Keratinocyte (primary cell): Measurements from ENCODE around the gene CREB5. TPM values are rescaled to one million over a fixed set of nuclear protein-coding genes. Genes with fewer than 3 reads are reported as not detected.

Experiments
- DNase-seq: peaks from one replicate; pipeline ENCODE4 v3.0.0-alpha.2; 2011; ENCODE audit warnings: low read depth, missing footprints, low spot score
- FAIRE-seq: peaks from 2 replicates; lab custom pipeline; 2011; peaks lifted over from hg19 to GRCh38; lab: Jason Lieb, UNC
- H2AFZ ChIP-seq: 2 replicates; pipeline ENCODE4 v1.6.0; 2012; ENCODE audit warnings: low read length, control low read depth, inconsistent platforms; ENCODE audit not compliant: control insufficient read depth
- H3K27ac ChIP-seq: 2 replicates; pipeline ENCODE4 v1.5.1; 2011; ENCODE audit warnings: low read length; ENCODE audit not compliant: control insufficient read depth, insufficient read depth
- H3K27me3 ChIP-seq: 3 replicates; pipeline ENCODE4 v1.6.0; 2011; ENCODE audit warnings: low read length; ENCODE audit not compliant: control insufficient read depth, insufficient read depth; ENCODE audit errors: extremely low read depth
- H3K36me3 ChIP-seq, 2 experiments: 2 replicates in 1 of 2; 3 replicates in 1 of 2; pipeline ENCODE4 v1.5.1; 2011; ENCODE audit warnings: low read length in 2 of 2, mild to moderate bottlenecking in 1 of 2; ENCODE audit not compliant: control insufficient read depth in 2 of 2, insufficient read depth in 2 of 2; ENCODE audit errors: extremely low read depth in 1 of 2
- H3K4me1 ChIP-seq: 3 replicates; pipeline ENCODE4 v1.5.1; 2011; ENCODE audit warnings: low read length; ENCODE audit not compliant: control insufficient read depth, insufficient read depth; ENCODE audit errors: extremely low read depth
- H3K4me2 ChIP-seq: 3 replicates; pipeline ENCODE4 v1.6.0; 2011; ENCODE audit warnings: low read depth, low read length; ENCODE audit not compliant: control insufficient read depth, insufficient read depth; ENCODE audit errors: extremely low read depth
- H3K4me3 ChIP-seq, 3 experiments: fragments of 200-600 bp in 1 of 3; sonication (generic) in 1 of 3; 2 replicates in 2 of 3; 3 replicates in 1 of 3; pipeline ENCODE4 v1.5.1; 2011 to 2016; ENCODE audit warnings: low read length in 3 of 3, mild to moderate bottlenecking in 3 of 3, control low read depth in 2 of 3, inconsistent platforms in 1 of 3, low read depth in 1 of 3, mixed read lengths in 1 of 3, mixed run types in 1 of 3, moderate library complexity in 1 of 3; ENCODE audit not compliant: control insufficient read depth in 2 of 3, insufficient read depth in 2 of 3; ENCODE audit errors: extremely low read depth in 1 of 3
- H3K79me2 ChIP-seq: 2 replicates; pipeline ENCODE4 v1.6.0; 2012; ENCODE audit warnings: low read length; ENCODE audit not compliant: control insufficient read depth, insufficient read depth
- H3K9ac ChIP-seq: 3 replicates; pipeline ENCODE4 v1.6.0; 2011; ENCODE audit warnings: low read length; ENCODE audit not compliant: control insufficient read depth, insufficient read depth; ENCODE audit errors: extremely low read depth
- H3K9me1 ChIP-seq: 3 replicates; pipeline ENCODE4 v1.6.0; 2011; ENCODE audit warnings: low read length; ENCODE audit not compliant: control insufficient read depth, insufficient read depth; ENCODE audit errors: extremely low read depth
- H3K9me3 ChIP-seq: 2 replicates; pipeline ENCODE4 v1.5.1; 2012; ENCODE audit warnings: low read depth, low read length; ENCODE audit not compliant: control insufficient read depth
- H4K20me1 ChIP-seq: 3 replicates; pipeline ENCODE4 v1.6.0; 2011; ENCODE audit warnings: low read length; ENCODE audit not compliant: control insufficient read depth, insufficient read depth; ENCODE audit errors: extremely low read depth
- CTCF ChIP-seq, 3 experiments: IDR thresholded peaks in 1 of 3; conservative IDR thresholded peaks in 1 of 3; optimal IDR thresholded peaks in 1 of 3; 2 replicates in 2 of 3; 3 replicates in 1 of 3; pipeline versions ENCODE3 to v1.5.1; 2011; ENCODE audit warnings: low read length in 3 of 3, mild to moderate bottlenecking in 3 of 3, moderate library complexity in 2 of 3, control low read depth in 1 of 3, inconsistent platforms in 1 of 3; ENCODE audit not compliant: insufficient read depth in 2 of 3; ENCODE audit errors: extremely low read depth in 1 of 3
- EZH2 ChIP-seq: IDR thresholded peaks from one replicate; pipeline ENCODE4 v1.6.1; 2012; ENCODE audit warnings: inconsistent platforms, mild to moderate bottlenecking, low read length, moderate library complexity
- dilution Hi-C: fragments of 300-500 bp; cut with MboI; formaldehyde crosslinking; loops from one replicate; pipeline ENCODE4 v1.7.0; 2020; ENCODE audit warnings: low sequenced_read_pairs; ENCODE audit not compliant: extremely low pct_ligation_motif_present
- polyA plus RNA-seq, 5 experiments: library from polyadenylated mRNA; depleted of rRNA in 3 of 5; stranded (reverse) in 3 of 5; stranded (forward) in 1 of 5; unstranded in 1 of 5; fragments of >200 nt; gene quantifications; 1 replicate in 1 of 5; 2 replicates in 3 of 5; 3 replicates in 1 of 5; pipeline versions ENCODE4 v1.2.1 to v1.2.3, GENCODE V29; 2011 to 2012; ENCODE audit warnings: missing spikeins in 2 of 5, low read depth in 1 of 5, low replicate concordance in 1 of 5

Gene CREB5
- polyA plus RNA-seq, 1 donor (not counting 4 experiments of a cell fraction or from before 2014, with no cell fraction given) = 7.9 TPM

DNA sequence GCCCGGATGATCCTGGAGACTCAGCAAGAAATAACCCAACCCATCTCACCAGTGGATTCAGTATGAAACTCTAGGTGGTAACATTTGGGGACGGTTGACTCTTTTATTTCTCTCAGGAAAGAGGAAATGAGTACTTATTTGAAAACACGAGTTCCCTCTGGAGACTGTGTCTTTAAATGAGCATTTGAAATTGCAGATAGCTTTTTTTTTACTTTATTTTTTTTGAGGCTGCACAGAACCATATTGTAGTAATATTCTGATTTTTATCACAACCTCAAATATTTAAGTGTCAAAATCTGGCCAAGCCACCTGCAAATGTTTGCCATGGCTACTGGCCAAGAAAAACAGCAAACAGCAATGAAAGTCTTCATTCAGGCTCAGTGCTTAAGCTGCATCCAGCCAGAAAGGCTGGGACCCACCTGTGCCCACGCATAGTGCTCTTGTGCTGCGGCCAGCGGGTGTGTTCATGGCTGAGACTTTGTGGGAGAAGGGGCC lies 160.8 kb downstream of the CREB5 start:
- no peak overlapping the region for H3K9ac ChIP-seq
- TF ChIP-seq CTCF (optimal IDR thresholded peaks at IDR 0.05 in 1 of 3, IDR thresholded peaks at IDR 0.05 in 1 of 3, conservative IDR thresholded peaks at IDR 0.05 in 1 of 3; ENCODE audit: extremely low read depth in 1 of 3, insufficient read depth in 2 of 3, low read length in 3 of 3) = no peak
- TF ChIP-seq EZH2 = no peak
- no peaks in the 10 kb centered on the region for H3K36me3 ChIP-seq
- no peaks in the 10 kb centered on the region for H4K20me1 ChIP-seq
- no peaks in the 10 kb centered on the region for H3K9me3 ChIP-seq
- peaks cover 3% of the 10 kb centered on the region for H3K4me1 ChIP-seq
- H2AFZ ChIP-seq = no peak overlapping the region
- H3K27ac ChIP-seq = no peak overlapping the region
- no peaks in the 10 kb centered on the region for H3K79me2 ChIP-seq
- peaks cover 22% of the 10 kb centered on the region for H3K27me3 ChIP-seq
- no peak for FAIRE-seq
- dilution Hi-C loops = no loop called here
- H3K4me2 ChIP-seq = no peak overlapping the region
- no peak for DNase-seq
- H3K4me3 ChIP-seq = no peak overlapping the region
- no peaks in the 10 kb centered on the region for H3K9me1 ChIP-seq

- H3K4me2 ChIP-seq = no peak overlapping the region
- H3K9me3 ChIP-seq = no peaks in the 10 kb centered on the region
- H3K79me2 ChIP-seq = no peaks in the 10 kb centered on the region
- no peak overlapping the region for H2AFZ ChIP-seq
- H3K4me3 ChIP-seq = no peak overlapping the region
- H3K36me3 ChIP-seq = no peaks in the 10 kb centered on the region
- H3K4me1 ChIP-seq = peaks cover 3% of the 10 kb centered on the region
- FAIRE-seq (peak; percentile 34), DNase-seq (no peak)
- H3K9ac ChIP-seq = no peak overlapping the region
- H4K20me1 ChIP-seq = no peaks in the 10 kb centered on the region
- H3K27me3 ChIP-seq = peaks cover 25% of the 10 kb centered on the region
- H3K9me1 ChIP-seq = no peaks in the 10 kb centered on the region
- dilution Hi-C loops = no loop called here
- TF ChIP-seq CTCF (optimal IDR thresholded peaks at IDR 0.05 in 1 of 3, IDR thresholded peaks at IDR 0.05 in 1 of 3, conservative IDR thresholded peaks at IDR 0.05 in 1 of 3; ENCODE audit: extremely low read depth in 1 of 3, insufficient read depth in 2 of 3, low read length in 3 of 3) = no peak
- TF ChIP-seq EZH2 = no peak
- no peak overlapping the region for H3K27ac ChIP-seq
These were observed 161.5 kb downstream of the CREB5 start for GRCh38 chr7:28573651-28574301.
